A375 (cell line): ENCODE measurements around the gene SLC6A16. TPM values are rescaled to one million over a fixed set of nuclear protein-coding genes. Genes with fewer than 3 reads are reported as not detected.

Source experiments
- small RNA-seq: library from RNA; depleted of rRNA; stranded (forward); fragments of <200 nt; gene quantifications from one replicate; pipeline ENCODE3, GENCODE V24; 2014
- total RNA-seq: library from RNA; depleted of rRNA; stranded (reverse); fragments of >200 nt; shearing (Covaris generic); gene quantifications from 2 replicates; pipeline ENCODE4 v1.2.3, GENCODE V29; 2014; rRNA removed

Gene SLC6A16
- 0.11 TPM in 1 of 2 replicates, not detected in the other for total RNA-seq

GRCh38 chr19:49324801-49325576, at the start of gene SLC6A16:
TSS of gene SLC6A16 (minus strand) at chr19:49325191. CDS start at chr19:49311347, 13,844 bp downstream.

GRCh38 chr19:49363268-49364082, 38.5 kb upstream of the SLC6A16 start, which contains the start of gene DKKL1:
TSS of gene DKKL1 (plus strand) at chr19:49363877. CDS start at chr19:49363999, 122 bp downstream.

GRCh38 chr19:49362048-49362928, 37.3 kb upstream of the SLC6A16 start, which contains the start of gene TEAD2:
TSS of gene TEAD2 (minus strand) at chr19:49362416. CDS start at chr19:49360075, 2,341 bp downstream.

GRCh38 chr19:49335071-49335783, 10.2 kb upstream of the SLC6A16 start, which contains the start of gene CD37:
TSS of gene CD37 (plus strand) at chr19:49335406. CDS start at chr19:49335541, 135 bp downstream.

Small RNAs within 50 kb of the gene (small RNA-seq; reads per million reads assigned to genes)
- gene MIR4324: not detected

Other genes starting within 250 kb of the SLC6A16 start
- gene SNRNP70, start 239.7 kb downstream of the SLC6A16 start, total RNA-seq: 344 and 371 TPM in 2 replicates
- gene LIN7B, start 210.8 kb downstream of the SLC6A16 start, total RNA-seq: 8.1 and 9.5 TPM in 2 replicates
- 2.2 and 4.1 TPM in 2 replicates for gene C19orf73, start 206.0 kb downstream of the SLC6A16 start, total RNA-seq
- 17.6 and 25.5 TPM in 2 replicates for gene PPFIA3, start 205.6 kb downstream of the SLC6A16 start, total RNA-seq
- not detected in 2 replicates for gene HRC, start 169.8 kb downstream of the SLC6A16 start, total RNA-seq
- 14.0 and 14.4 TPM in 2 replicates for gene TRPM4, start 167.4 kb downstream of the SLC6A16 start, total RNA-seq
- gene CD37, start 10.2 kb upstream of the SLC6A16 start, total RNA-seq: not detected in 2 replicates
- gene TEAD2, start 37.2 kb upstream of the SLC6A16 start, total RNA-seq: 14.5 and 14.9 TPM in 2 replicates
- 0.30 and 0.48 TPM in 2 replicates for gene DKKL1, start 38.7 kb upstream of the SLC6A16 start, total RNA-seq
- 0.79 and 1.0 TPM in 2 replicates for gene KASH5, start 63.1 kb upstream of the SLC6A16 start, total RNA-seq
- not detected in 2 replicates for gene PTH2, start 98.2 kb upstream of the SLC6A16 start, total RNA-seq
- gene GFY, start 100.2 kb upstream of the SLC6A16 start, total RNA-seq: not detected in 2 replicates
- 0.11 TPM in 1 of 2 replicates, not detected in the other for gene SLC17A7, start 116.3 kb upstream of the SLC6A16 start, total RNA-seq
- 266 and 279 TPM in 2 replicates for gene PIH1D1, start 126.6 kb upstream of the SLC6A16 start, total RNA-seq
- 87.2 and 102 TPM in 2 replicates for gene ALDH16A1, start 128.0 kb upstream of the SLC6A16 start, total RNA-seq
- 3.3 and 6.1 TPM in 2 replicates for gene FLT3LG, start 149.0 kb upstream of the SLC6A16 start, total RNA-seq
- gene RPL13A, start 162.4 kb upstream of the SLC6A16 start, total RNA-seq: 5,213 and 5,831 TPM in 2 replicates
- gene RPS11, start 171.2 kb upstream of the SLC6A16 start, total RNA-seq: 4,349 and 4,396 TPM in 2 replicates
- 0.05 TPM in 1 of 2 replicates, not detected in the other for gene FCGRT, start 187.5 kb upstream of the SLC6A16 start, total RNA-seq
- gene RCN3, start 202.8 kb upstream of the SLC6A16 start, total RNA-seq: 12.7 and 14.9 TPM in 2 replicates